ENCODE measurements around the gene KCNN3. TPM values are rescaled to one million over a fixed set of nuclear protein-coding genes. Genes with fewer than 3 reads are reported as not detected.
A peak's percentile ranks its signal among the peaks of the same experiment; 100 is the strongest.
"Not testable (repeated sequence)": the region's sequence is repeated elsewhere in the genome, so short reads cannot be mapped to it uniquely, and the experiment has no call there.

Gene KCNN3
- total RNA-seq, 1 donor from 2014 or later, result 30.8 TPM

- no peak for DNase-seq (ENCODE audit: low read depth)
Observed at GRCh38 chr1:154711416-154711815, 158.7 kb downstream of the KCNN3 start.

- no peak for DNase-seq (ENCODE audit: low read depth)
Observed at GRCh38 chr1:154710106-154710505, 160.0 kb downstream of the KCNN3 start.

DNA sequence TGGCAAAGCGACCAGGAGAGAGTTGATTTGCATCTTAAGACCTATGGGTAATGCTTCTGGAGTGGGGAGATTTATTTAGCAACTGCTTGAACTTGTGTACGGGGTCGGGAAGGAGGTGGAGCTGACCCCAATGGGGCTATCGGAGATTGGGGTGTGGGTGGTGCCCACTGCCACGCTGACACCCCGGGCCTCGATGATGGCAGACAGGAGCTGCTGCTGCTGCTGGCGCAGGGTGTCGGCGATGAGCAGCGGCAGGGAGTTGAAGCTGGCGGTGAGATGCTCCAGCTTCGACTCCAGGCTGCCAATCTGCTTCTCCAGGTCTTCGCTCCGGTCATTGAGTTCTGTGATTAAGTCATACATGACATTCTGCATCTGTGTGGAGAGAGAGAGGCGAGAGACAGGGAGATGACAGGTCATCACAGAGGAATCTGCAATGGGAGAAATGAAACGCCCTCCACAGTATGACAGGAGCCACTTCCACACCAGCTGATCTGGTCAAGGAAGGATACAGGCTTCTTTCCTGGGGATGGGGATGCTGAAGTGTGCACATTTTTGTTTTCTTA lies 162.1 kb downstream of the KCNN3 start:
- DNase-seq (ENCODE audit: low read depth), result no peak

GRCh38 chr1:154706851-154707250 lies 163.2 kb downstream of the KCNN3 start:
- DNase-seq (ENCODE audit: low read depth), result no peak

DNA sequence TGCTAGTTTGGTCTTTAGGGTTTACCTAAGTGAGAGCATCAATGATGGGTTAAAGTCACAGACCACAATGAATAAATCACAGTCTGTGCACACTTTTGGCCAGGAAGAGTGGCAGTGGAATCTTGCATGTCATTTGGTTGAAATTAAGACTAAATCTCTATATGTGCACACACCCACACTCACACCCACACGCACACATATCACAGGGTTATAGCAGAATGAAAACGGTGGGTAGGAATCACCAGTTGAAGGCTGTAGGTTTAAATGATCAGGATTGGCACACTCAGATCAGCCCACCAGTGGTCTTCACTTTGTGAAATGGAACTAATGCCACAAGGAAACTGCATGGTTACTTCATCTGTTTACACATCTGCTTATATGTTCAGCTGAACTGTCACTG lies 164.5 kb downstream of the KCNN3 start:
- no peak for DNase-seq (ENCODE audit: low read depth)

DNA sequence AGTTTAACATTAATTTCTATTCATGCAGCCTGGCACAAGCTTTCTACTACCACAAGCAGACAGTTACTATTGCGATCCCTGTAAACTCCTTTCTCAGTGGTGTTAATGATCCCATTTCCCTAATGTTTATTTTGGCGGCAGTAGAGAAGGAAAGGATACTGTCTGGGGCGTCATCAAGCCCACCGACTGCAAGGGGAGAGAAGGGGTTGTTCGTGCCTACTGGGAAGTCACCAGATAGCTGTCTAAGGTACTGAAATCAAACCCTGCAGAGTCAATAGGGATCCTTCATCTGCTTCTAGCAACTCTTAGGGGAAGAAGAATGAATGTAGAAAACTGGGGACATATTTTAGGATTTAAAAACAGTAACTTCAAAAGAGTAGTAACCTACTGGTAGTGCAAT lies 166.9 kb downstream of the KCNN3 start:
- DNase-seq (ENCODE audit: low read depth), result peak; percentile 36

DNA sequence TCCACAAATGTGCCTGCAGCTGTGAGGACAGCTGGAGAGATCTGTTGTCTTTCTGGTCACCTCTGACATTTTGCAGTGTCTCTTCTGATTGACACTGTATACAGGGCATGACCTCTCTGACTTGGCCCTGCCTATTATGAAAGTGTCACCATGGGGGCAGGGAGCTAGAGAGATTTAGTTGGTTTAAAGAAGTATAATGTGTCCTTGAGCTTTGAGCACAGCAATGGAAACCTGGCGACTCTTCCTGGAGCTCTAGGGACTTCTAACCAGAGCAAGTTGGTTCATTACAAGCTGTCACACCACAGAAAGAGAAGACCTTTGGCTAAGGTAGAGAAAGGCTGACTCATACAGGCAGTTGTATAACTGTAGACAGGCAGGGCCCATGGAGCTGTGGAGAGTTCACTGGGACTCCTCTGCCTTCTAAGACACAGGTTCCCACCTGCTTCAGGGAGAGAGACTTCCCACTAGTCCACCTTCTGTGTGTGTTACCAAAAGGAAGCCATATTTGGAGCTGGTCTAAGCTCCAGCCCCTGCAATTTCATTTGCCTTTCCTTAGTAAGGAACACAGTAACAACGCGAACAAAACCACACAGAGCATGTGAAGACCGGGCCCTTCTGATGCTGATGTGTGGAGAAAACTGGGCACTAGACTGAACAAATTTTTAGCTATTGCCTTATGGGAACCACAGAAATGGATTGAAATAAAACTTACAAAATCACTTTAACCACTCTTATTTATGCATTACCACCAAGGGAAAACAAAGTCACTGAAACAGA lies 171.6 kb downstream of the KCNN3 start:
- DNase-seq (ENCODE audit: low read depth), result peak; percentile 60

- DNase-seq (ENCODE audit: low read depth), result no peak
Observed at GRCh38 chr1:154697710-154698109, 172.4 kb downstream of the KCNN3 start.

DNA sequence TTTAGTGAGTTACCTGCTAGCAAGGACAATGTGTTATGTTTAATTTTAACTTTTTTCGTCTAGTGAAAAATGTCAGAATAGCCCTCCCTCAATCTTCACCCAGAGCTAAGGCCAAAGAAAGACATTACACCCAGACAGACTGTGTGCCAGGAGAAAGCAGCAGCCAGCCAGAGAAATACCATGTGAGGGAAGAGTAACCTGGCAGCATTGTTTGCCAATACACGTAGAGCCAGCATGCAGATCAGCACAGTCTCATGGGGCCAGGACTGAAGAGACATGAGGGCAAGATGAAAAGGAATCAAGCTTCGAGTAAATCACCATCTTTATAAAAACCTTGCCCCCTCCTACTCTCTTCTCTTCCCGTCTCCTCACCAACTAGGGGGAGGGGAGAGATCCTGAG lies 173.6 kb downstream of the KCNN3 start:
- DNase-seq (ENCODE audit: low read depth), result no peak

DNA sequence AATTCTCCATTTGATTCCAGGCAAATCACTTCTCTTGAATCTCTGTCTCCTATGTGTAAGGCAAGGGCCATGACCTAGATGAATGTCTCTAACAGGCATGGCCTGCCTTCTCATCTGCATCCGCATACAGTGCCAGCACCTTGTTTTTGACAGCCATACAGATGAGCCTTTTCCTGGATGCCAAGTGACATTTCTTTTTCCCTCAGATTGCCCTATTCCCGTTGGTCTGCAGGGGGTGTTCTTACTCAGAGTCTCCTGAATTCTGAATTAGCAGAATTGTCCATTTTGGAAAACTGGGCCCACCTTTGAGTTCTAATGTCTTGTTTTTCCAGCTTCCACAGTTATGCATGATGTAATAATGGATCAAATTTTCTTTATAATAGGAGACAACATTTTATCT lies 174.1 kb downstream of the KCNN3 start:
- no peak for DNase-seq (ENCODE audit: low read depth)

DNA sequence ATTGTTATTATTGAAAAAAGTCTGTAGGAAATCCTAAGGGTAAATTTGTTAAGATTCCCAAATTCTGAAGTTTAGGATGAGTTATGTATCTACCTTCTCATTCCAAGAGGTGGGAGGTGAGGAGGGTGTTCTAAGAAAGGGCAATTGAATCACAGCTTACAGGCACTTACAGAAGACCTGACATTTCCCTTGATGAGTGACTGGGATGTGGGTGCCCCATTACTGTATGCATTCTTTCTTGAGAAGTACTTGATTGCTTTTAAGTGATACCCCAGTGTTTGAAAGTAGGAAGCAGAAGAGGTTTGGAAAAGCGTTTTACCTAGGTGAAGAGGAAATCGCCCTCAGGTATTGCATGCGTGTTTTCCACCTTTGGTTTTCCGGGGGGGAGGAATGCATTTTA lies 175.1 kb downstream of the KCNN3 start:
- DNase-seq (ENCODE audit: low read depth), result no peak

DNA sequence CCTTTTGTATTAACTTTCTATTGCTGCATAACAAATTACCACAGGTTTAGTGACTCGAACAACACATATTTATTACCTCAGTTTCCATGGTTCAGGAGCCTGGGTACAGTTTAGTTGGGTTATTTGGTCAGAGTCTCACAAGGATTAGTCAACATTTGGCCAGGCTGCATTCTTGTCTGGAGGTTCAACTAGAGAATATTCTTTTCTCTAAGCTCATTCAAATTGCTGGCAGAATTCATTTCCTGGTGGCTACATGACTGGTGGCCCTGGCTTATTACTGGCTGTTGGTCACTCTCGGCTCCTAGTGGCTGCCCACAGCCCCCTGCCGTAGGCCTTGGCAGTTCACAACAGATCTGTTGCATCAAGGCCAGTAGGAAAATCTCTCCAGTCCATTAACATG lies 181.0 kb downstream of the KCNN3 start:
- DNase-seq (ENCODE audit: low read depth), result no peak

- no peak for DNase-seq (ENCODE audit: low read depth)
Observed at GRCh38 chr1:154686507-154686906, 183.6 kb downstream of the KCNN3 start.

- no peak for DNase-seq (ENCODE audit: low read depth)
Observed at GRCh38 chr1:154683820-154684219, 186.3 kb downstream of the KCNN3 start.

- DNase-seq (ENCODE audit: low read depth), result no peak
Observed at GRCh38 chr1:154682254-154682653, 187.8 kb downstream of the KCNN3 start.

GRCh38 chr1:154677844-154678243 lies 192.2 kb downstream of the KCNN3 start:
- not testable (repeated sequence) for DNase-seq (ENCODE audit: low read depth)

- DNase-seq (ENCODE audit: low read depth), result not testable (repeated sequence)
Observed at GRCh38 chr1:154676847-154677246, 193.2 kb downstream of the KCNN3 start.

GRCh38 chr1:154674456-154674855 lies 195.6 kb downstream of the KCNN3 start:
- not testable (repeated sequence) for DNase-seq (ENCODE audit: low read depth)

- DNase-seq (ENCODE audit: low read depth), result not testable (repeated sequence)
Observed at GRCh38 chr1:154672245-154672644, 197.8 kb downstream of the KCNN3 start.

GRCh38 chr1:154671412-154671811 lies 198.7 kb downstream of the KCNN3 start:
- not testable (repeated sequence) for DNase-seq (ENCODE audit: low read depth)

DNA sequence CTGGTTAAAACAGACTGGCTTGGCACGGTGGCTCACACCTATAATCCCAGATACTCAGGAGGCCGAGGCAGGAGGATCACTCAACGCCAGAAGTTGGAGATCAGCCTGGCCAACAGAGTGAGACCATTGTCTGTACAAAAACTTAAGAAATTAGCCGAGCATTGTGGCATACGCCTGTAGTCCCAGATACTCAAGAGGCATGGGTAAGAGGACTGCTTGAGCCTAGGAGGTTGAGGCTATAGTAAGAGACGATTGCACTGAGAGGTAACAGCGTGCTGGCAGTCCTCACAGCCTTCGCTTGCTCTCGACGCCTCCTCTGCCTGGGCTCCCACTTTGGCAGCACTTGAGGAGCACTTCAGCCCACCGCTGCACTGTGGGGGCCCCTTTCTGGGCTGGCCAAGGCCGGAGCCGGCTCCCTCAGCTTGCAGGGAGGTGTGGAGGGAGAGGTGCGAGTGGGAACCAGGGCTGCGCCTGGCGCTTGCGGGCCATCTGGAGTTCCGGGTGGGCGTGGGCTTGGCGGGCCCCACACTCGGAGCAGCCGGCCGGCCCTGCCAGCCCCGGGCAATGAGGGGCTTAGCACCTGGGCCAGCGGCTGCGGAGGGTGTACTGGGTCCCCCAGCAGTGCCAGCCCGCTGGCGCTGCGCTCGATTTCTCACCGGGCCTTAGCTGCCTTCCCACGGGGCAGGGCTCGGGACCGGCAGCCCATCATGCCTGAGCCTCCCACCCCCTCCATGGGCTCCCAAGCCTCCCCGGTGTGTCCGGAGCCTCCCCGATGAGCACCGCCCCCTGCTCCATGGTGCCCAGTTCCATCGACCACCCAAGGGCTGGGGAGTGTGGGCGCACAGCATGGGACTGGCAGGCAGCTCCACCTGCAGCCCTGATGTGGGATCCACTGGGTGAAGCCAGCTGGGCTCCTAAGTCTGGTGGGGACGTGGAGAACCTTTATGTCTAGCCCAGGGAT lies 199.5 kb downstream of the KCNN3 start:
- not testable (repeated sequence) for DNase-seq (ENCODE audit: low read depth)

Measured in myocyte (in vitro differentiated cells).